ENCODE data around the gene C1orf185. TPM values are rescaled to one million over a fixed set of nuclear protein-coding genes. Genes with fewer than 3 reads are reported as not detected.

The C1orf185 gene
- total RNA-seq (not detected in 2 replicates), polyA plus RNA-seq (not detected in 2 replicates)

- Histone ChIP-seq H4K20me1 (ENCODE audit: insufficient read depth, poor library complexity, severe bottlenecking) (no peaks in the 10 kb centered on the region), H3K79me2 (no peaks in the 10 kb centered on the region), H3K9me2 (replicated peaks; ENCODE audit: insufficient read depth) (no peaks in the 10 kb centered on the region), H3K27ac (no peak within 1 kb of the TSS), H3K4me3 (no peak within 1 kb of the TSS), H3K4me1 (ENCODE audit: insufficient read depth) (no peaks in the 10 kb centered on the region), H2AFZ (no peak within 1 kb of the TSS), H3K36me3 (replicated peaks; ENCODE audit: insufficient read depth, low read depth) (no peaks in the 10 kb centered on the region), H3K27me3 (no peaks in the 10 kb centered on the region), H3K9me3 (ENCODE audit: low read depth) (no peaks in the 10 kb centered on the region), H3K4me2 (no peak within 1 kb of the TSS)
- 70% methylated on average over 4 of the region's 4 CpGs for WGBS (ENCODE audit: low lambda C conversion rate, missing lambda C conversion rate)
- DNase-seq (ENCODE audit: low spot score), result no peak
- TF ChIP-seq EZH2phosphoT487 (IDR thresholded peaks at IDR 0.05; ENCODE audit: low read depth, severe bottlenecking, unreplicated experiment) (no peak), EZH2 (IDR thresholded peaks at IDR 0.05; ENCODE audit: borderline replicate concordance) (no peak)
- TF ChIP-seq, protein P1, sequence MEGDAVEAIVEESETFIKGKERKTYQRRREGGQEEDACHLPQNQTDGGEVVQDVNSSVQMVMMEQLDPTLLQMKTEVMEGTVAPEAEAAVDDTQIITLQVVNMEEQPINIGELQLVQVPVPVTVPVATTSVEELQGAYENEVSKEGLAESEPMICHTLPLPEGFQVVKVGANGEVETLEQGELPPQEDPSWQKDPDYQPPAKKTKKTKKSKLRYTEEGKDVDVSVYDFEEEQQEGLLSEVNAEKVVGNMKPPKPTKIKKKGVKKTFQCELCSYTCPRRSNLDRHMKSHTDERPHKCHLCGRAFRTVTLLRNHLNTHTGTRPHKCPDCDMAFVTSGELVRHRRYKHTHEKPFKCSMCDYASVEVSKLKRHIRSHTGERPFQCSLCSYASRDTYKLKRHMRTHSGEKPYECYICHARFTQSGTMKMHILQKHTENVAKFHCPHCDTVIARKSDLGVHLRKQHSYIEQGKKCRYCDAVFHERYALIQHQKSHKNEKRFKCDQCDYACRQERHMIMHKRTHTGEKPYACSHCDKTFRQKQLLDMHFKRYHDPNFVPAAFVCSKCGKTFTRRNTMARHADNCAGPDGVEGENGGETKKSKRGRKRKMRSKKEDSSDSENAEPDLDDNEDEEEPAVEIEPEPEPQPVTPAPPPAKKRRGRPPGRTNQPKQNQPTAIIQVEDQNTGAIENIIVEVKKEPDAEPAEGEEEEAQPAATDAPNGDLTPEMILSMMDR (IDR thresholded peaks at IDR 0.05; ENCODE audit: poor library complexity), result no peak
Observed at GRCh38 chr1:51101976-51102375, at the start of gene C1orf185. Gene C1orf185, plus strand, starts transcription at chr1:51102228. Its CDS starts 6 bp downstream, at chr1:51102234.

DNA sequence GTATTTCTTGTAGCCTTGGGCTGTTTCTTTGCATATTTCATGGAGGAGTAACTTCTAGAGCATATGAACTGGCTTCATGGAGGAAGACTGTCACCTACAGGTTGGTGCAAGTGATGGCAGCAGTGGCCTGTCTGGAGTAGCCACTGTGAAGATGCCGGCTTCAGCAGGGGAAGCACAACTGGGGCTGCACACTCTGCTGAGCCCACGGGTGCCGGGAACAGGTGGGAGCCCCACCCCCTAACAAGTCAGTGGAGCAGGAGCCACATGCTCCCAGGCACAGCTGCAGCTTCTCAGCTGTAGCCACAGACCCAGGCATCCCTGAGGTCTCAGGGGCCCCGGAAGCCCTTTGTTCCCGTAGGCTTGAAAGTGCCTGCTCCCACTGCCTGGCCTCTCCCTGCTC is 43.2 kb upstream of the C1orf185 start:
- Histone ChIP-seq H3K36me3 (replicated peaks; ENCODE audit: insufficient read depth, low read depth) (no peaks in the 10 kb centered on the region), H3K4me1 (ENCODE audit: insufficient read depth) (no peaks in the 10 kb centered on the region), H3K27me3 (no peaks in the 10 kb centered on the region), H3K79me2 (no peaks in the 10 kb centered on the region), H3K4me2 (no peak overlapping the region), H3K4me3 (no peak overlapping the region), H3K27ac (no peak overlapping the region), H4K20me1 (ENCODE audit: insufficient read depth, poor library complexity, severe bottlenecking) (no peaks in the 10 kb centered on the region), H3K9me2 (replicated peaks; ENCODE audit: insufficient read depth) (no peaks in the 10 kb centered on the region), H2AFZ (no peak overlapping the region), H3K9me3 (ENCODE audit: low read depth) (no peaks in the 10 kb centered on the region)
- WGBS (ENCODE audit: low lambda C conversion rate, missing lambda C conversion rate), result 78% methylated on average over 5 of the region's 5 CpGs
- no peak for DNase-seq (ENCODE audit: low spot score)
- no peak for TF ChIP-seq EZH2 (IDR thresholded peaks at IDR 0.05; ENCODE audit: borderline replicate concordance)
- TF ChIP-seq, protein P1 (IDR thresholded peaks at IDR 0.05; ENCODE audit: poor library complexity), result peak; percentile 24

GRCh38 chr1:51061231-51061918 is 40.7 kb upstream of the C1orf185 start:
- H3K9me3 ChIP-seq (ENCODE audit: low read depth), result no peaks in the 10 kb centered on the region
- H2AFZ ChIP-seq, result no peak overlapping the region
- no peak for DNase-seq (ENCODE audit: low spot score)
- no peak overlapping the region for H3K4me3 ChIP-seq
- H3K4me2 ChIP-seq, result no peak overlapping the region
- H3K4me1 ChIP-seq (ENCODE audit: insufficient read depth), result no peaks in the 10 kb centered on the region
- no peaks in the 10 kb centered on the region for H3K79me2 ChIP-seq
- no peaks in the 10 kb centered on the region for H3K36me3 ChIP-seq (replicated peaks; ENCODE audit: insufficient read depth, low read depth)
- H3K27me3 ChIP-seq, result no peaks in the 10 kb centered on the region
- 72% methylated on average over 2 of the region's 2 CpGs for WGBS (ENCODE audit: low lambda C conversion rate, missing lambda C conversion rate)
- H3K27ac ChIP-seq, result no peak overlapping the region
- TF ChIP-seq EZH2 (IDR thresholded peaks at IDR 0.05; ENCODE audit: borderline replicate concordance), result no peak
- no peak for TF ChIP-seq EZH2phosphoT487 (IDR thresholded peaks at IDR 0.05; ENCODE audit: low read depth, severe bottlenecking, unreplicated experiment)
- TF ChIP-seq, protein P1 (IDR thresholded peaks at IDR 0.05; ENCODE audit: poor library complexity), result no peak
- no peaks in the 10 kb centered on the region for H3K9me2 ChIP-seq (replicated peaks; ENCODE audit: insufficient read depth)
- no peaks in the 10 kb centered on the region for H4K20me1 ChIP-seq (ENCODE audit: insufficient read depth, poor library complexity, severe bottlenecking)
